Measurements from ENCODE around the gene FAM53C. TPM values are rescaled to one million over a fixed set of nuclear protein-coding genes. Genes with fewer than 3 reads are reported as not detected.
"Not testable (repeated sequence)": the region's sequence is repeated elsewhere in the genome, so short reads cannot be mapped to it uniquely, and the experiment has no call there.

The FAM53C gene
- total RNA-seq (10 to 100 TPM; 19.3 to 20.4 TPM), polyA plus RNA-seq (10 to 100 TPM; 17.2 to 18.9 TPM)

GRCh38 chr5:138337685-138338410 lies at the start of gene FAM53C:
Gene FAM53C (plus strand): TSS chr5:138338266. CDS start chr5:138341336, 3,070 bp downstream.
- H3K27ac Mint-ChIP-seq = peak within 1 kb of the TSS; percentile 98 to 100 (median 99)
- ChIA-PET CTCF (ENCODE audit: partially characterized antibody) (interaction anchor here (0.9 to 15.5 kb wide), 3 partner anchors 10 to 69 kb away, joined by 3 to 314 read pairs (median 3); partner anchors contain the start of gene KDM3B), POLR2A (ENCODE audit: partially characterized antibody) (interaction anchor here (0.6 to 7.3 kb wide), 20 partner anchors 10 to 1837 kb away, joined by 3 to 261 read pairs (median 3); partner anchors contain the start of genes BRD8, CDC23, CYSTM1 and EGR1)
- Histone ChIP-seq H3K4me3 (ENCODE audit: low read length in 2 of 2) (peak within 1 kb of the TSS; percentile 74 to 85), H3K36me3 (ENCODE audit: insufficient read depth, low read length) (peaks cover 5% of the 10 kb centered on the region), H3K9me3 (ENCODE audit: control insufficient read depth in 1 of 2, low read length in 2 of 2) (no peaks in the 10 kb centered on the region), H3K27ac (ENCODE audit: low read depth, low read length) (peak within 1 kb of the TSS; percentile 92), H3K4me1 (ENCODE audit: insufficient read depth, low read length) (peaks cover 29% of the 10 kb centered on the region), H3K27me3 (ENCODE audit: insufficient read depth, low read length) (no peaks in the 10 kb centered on the region)
- intact Hi-C loops (cut with micrococcal nuclease) = loop anchor here (1.0 to 10.0 kb wide), 6 partner anchors 14 to 1777 kb away; partner anchors contain the start of genes BRD8, EGR1, ETF1 and HSPA9
- H3K4me3 Mint-ChIP-seq = peak within 1 kb of the TSS; percentile 90 to 95 (median 92)
- H3K27me3 Mint-ChIP-seq = no peaks in the 10 kb centered on the region
- peaks cover 0 to 2% (median 0%) of the 10 kb centered on the region in 8 donors for H3K9me3 Mint-ChIP-seq
- peaks cover 20 to 48% (median 34%) of the 10 kb centered on the region in 4 donors for H3K4me1 Mint-ChIP-seq
- H3K36me3 Mint-ChIP-seq = peaks cover 8 to 22% of the 10 kb centered on the region in 2 donors
- DNase-seq = peak; percentile 88 to 96 (median 93)

DNA sequence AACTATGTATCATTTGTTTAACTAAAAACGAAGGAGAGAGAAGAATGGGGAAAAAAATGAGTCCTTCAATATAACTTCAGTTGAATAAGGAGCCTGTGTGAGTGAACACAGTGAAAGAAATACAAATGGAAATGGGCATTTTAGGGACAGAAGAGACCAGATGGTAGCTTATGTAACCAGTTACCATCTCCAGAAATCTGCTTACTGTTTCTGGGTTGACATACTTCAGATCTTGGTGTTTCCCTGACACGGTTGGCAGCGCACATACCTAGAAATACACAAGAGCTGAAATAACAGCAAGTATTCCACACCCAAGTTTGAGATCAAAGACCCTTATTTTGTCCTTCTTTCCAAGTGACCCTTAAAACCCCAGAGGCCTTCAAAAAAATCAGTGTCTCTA lies 48.8 kb upstream of the FAM53C start:
- Mint-ChIP-seq H3K27me3 (no peaks in the 10 kb centered on the region), H3K4me3 (no peak overlapping the region), H3K4me1 (no peaks in the 10 kb centered on the region), H3K9me3 (no peaks in the 10 kb centered on the region), H3K36me3 (no peaks in the 10 kb centered on the region), H3K27ac (no peak overlapping the region)
- Histone ChIP-seq H3K9me3 (ENCODE audit: control insufficient read depth in 1 of 2, low read length in 2 of 2) (no peaks in the 10 kb centered on the region), H3K4me1 (ENCODE audit: insufficient read depth, low read length) (no peaks in the 10 kb centered on the region), H3K4me3 (ENCODE audit: low read length in 2 of 2) (no peak overlapping the region), H3K27ac (ENCODE audit: low read depth, low read length) (no peak overlapping the region), H3K27me3 (ENCODE audit: insufficient read depth, low read length) (no peaks in the 10 kb centered on the region), H3K36me3 (ENCODE audit: insufficient read depth, low read length) (no peaks in the 10 kb centered on the region)
- POLR2A ChIA-PET (ENCODE audit: partially characterized antibody) = no interaction called here
- CTCF ChIA-PET (ENCODE audit: partially characterized antibody) = no interaction called here
- intact Hi-C loops (cut with micrococcal nuclease) = no loop called here
- no peak for DNase-seq

DNA sequence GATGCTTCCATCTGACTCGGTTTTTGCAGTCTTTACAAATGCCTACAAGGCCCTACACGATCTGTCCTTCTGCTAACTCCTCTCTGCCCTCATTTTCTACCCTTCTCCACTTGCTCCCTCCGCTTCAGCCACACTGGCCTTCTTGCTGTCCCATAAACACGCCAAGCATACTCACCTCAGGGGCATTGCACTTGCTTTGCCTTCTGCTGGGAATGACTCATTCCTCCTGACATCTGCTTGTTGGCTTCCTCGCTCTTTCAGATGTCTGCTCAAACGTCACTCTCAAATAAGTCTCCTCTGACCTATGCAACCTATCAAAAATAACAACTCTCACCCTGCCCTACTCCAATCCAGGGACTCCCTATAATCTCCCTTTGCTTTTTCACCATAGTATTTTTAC lies 34.7 kb upstream of the FAM53C start:
- ChIA-PET POLR2A (ENCODE audit: partially characterized antibody) (no interaction called here), CTCF (ENCODE audit: partially characterized antibody) (no interaction called here)
- no peak overlapping the region for H3K4me3 Mint-ChIP-seq
- no peaks in the 10 kb centered on the region for H3K4me1 Mint-ChIP-seq
- no peak overlapping the region for H3K4me3 ChIP-seq (ENCODE audit: low read length in 2 of 2)
- H3K4me1 ChIP-seq (ENCODE audit: insufficient read depth, low read length) = no peaks in the 10 kb centered on the region
- no peak overlapping the region for H3K27ac ChIP-seq (ENCODE audit: low read depth, low read length)
- no peaks in the 10 kb centered on the region for H3K27me3 ChIP-seq (ENCODE audit: insufficient read depth, low read length)
- no peaks in the 10 kb centered on the region for H3K36me3 Mint-ChIP-seq
- H3K27ac Mint-ChIP-seq = no peak overlapping the region
- H3K36me3 ChIP-seq (ENCODE audit: insufficient read depth, low read length) = no peaks in the 10 kb centered on the region
- no peak for DNase-seq
- intact Hi-C loops (cut with micrococcal nuclease) = no loop called here
- no peaks in the 10 kb centered on the region for H3K9me3 ChIP-seq (ENCODE audit: control insufficient read depth in 1 of 2, low read length in 2 of 2)
- H3K27me3 Mint-ChIP-seq = no peaks in the 10 kb centered on the region
- peaks cover 0 to 5% (median under 1%) of the 10 kb centered on the region in 8 donors for H3K9me3 Mint-ChIP-seq

DNA sequence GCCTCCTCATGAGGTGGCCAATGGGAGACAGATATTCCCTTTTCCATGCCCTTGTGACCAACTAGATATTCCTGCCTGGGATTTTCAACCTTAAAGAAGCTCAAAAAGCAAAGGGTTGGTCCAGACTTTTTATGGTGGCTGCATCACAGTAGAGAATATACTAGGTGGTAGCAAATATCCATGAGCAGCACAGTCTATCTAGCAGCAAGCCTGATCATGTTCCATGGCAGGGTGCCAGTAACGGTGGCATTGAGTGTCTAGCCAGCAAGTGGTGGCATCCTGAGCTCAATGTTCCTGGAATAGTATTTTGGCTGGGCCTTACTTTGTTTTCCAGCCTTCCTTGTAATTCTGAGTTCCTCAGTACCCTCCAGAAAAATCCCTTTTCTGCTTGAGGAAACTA lies 32.3 kb upstream of the FAM53C start:
- Histone ChIP-seq H3K27ac (ENCODE audit: low read depth, low read length) (no peak overlapping the region), H3K27me3 (ENCODE audit: insufficient read depth, low read length) (no peaks in the 10 kb centered on the region), H3K4me1 (ENCODE audit: insufficient read depth, low read length) (no peaks in the 10 kb centered on the region), H3K4me3 (ENCODE audit: low read length in 2 of 2) (no peak overlapping the region), H3K9me3 (ENCODE audit: control insufficient read depth in 1 of 2, low read length in 2 of 2) (no peaks in the 10 kb centered on the region), H3K36me3 (ENCODE audit: insufficient read depth, low read length) (no peaks in the 10 kb centered on the region)
- intact Hi-C loops (cut with micrococcal nuclease) = no loop called here
- peaks cover 0 to under 1% (median 0%) of the 10 kb centered on the region in 8 donors for H3K9me3 Mint-ChIP-seq
- POLR2A ChIA-PET (ENCODE audit: partially characterized antibody) = no interaction called here
- CTCF ChIA-PET (ENCODE audit: partially characterized antibody) = no interaction called here
- H3K36me3 Mint-ChIP-seq = no peaks in the 10 kb centered on the region
- no peak overlapping the region for H3K27ac Mint-ChIP-seq
- no peaks in the 10 kb centered on the region for H3K27me3 Mint-ChIP-seq
- DNase-seq = no peak
- H3K4me1 Mint-ChIP-seq = no peaks in the 10 kb centered on the region
- no peak overlapping the region for H3K4me3 Mint-ChIP-seq

DNA sequence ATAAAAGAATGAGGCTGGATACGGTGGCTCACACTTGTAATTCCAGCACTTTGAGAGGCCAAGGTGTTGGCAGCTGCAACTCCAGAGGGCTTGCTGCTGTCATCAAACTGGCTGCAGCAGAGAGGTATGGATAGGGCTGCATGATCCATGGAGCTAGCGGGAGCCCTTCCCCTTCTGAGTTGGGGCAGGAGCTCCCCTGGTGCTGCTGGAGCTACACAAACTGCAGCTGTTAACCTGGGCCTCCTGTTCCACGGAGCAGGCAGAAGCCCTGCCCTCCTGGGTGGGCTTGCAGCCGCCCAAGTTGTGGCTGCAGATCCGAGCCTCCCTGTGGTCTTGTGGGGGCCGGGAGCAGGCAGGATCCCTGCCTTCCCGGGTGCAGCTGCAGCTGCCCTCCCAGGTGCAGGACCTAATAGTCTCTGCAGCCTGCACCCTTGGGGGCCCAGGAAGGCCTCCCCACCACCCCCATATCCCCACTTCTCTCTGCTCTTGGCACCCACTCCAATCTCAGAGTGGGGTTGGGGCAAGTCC lies 22.3 kb upstream of the FAM53C start:
- H3K4me3 ChIP-seq (ENCODE audit: low read length in 2 of 2) = no peak overlapping the region
- intact Hi-C loops (cut with micrococcal nuclease) = no loop called here

DNA sequence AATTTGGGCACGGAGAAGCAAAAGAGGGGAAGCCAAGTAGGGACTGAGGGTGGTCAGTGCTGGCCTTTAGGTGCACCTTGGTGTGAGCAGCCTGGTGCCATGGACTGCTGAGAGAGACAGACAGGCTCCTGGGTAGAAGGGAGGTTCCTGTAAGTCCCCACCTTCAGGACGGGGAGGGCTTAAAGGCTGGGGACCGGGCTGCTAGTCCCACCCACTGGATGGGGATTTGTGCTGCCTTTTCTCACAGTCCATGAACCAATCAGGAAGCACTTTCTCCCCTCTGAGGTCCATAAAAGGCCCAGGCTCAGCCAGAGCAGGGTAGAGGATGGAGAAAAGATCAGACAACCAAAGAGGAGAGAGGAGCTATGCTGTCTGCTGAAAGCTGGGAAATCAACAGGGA lies 21.7 kb upstream of the FAM53C start:
- Mint-ChIP-seq H3K9me3 (no peaks in the 10 kb centered on the region), H3K4me3 (no peak overlapping the region), H3K27me3 (no peaks in the 10 kb centered on the region), H3K36me3 (no peaks in the 10 kb centered on the region), H3K27ac (peak overlapping the region in 1 of 7 donors; percentile 7), H3K4me1 (no peaks in the 10 kb centered on the region)
- intact Hi-C loops (cut with micrococcal nuclease) = no loop called here
- H3K4me3 ChIP-seq (ENCODE audit: low read length in 2 of 2) = no peak overlapping the region
- no peaks in the 10 kb centered on the region for H3K4me1 ChIP-seq (ENCODE audit: insufficient read depth, low read length)
- H3K27me3 ChIP-seq (ENCODE audit: insufficient read depth, low read length) = no peaks in the 10 kb centered on the region
- CTCF ChIA-PET (ENCODE audit: partially characterized antibody) = no interaction called here
- no peak overlapping the region for H3K27ac ChIP-seq (ENCODE audit: low read depth, low read length)
- no peak for DNase-seq
- H3K36me3 ChIP-seq (ENCODE audit: insufficient read depth, low read length) = no peaks in the 10 kb centered on the region
- H3K9me3 ChIP-seq (ENCODE audit: control insufficient read depth in 1 of 2, low read length in 2 of 2) = no peaks in the 10 kb centered on the region
- POLR2A ChIA-PET (ENCODE audit: partially characterized antibody) = no interaction called here

More for the DNA sequence above, 22.3 kb upstream of the FAM53C start:
- CTCF ChIA-PET (ENCODE audit: partially characterized antibody) = no interaction called here
- H3K27me3 ChIP-seq (ENCODE audit: insufficient read depth, low read length) = no peaks in the 10 kb centered on the region
- H3K4me1 ChIP-seq (ENCODE audit: insufficient read depth, low read length) = no peaks in the 10 kb centered on the region
- H3K27ac ChIP-seq (ENCODE audit: low read depth, low read length) = no peak overlapping the region
- Mint-ChIP-seq H3K4me1 (no peaks in the 10 kb centered on the region), H3K27me3 (no peaks in the 10 kb centered on the region), H3K27ac (no peak overlapping the region), H3K9me3 (no peaks in the 10 kb centered on the region), H3K36me3 (no peaks in the 10 kb centered on the region), H3K4me3 (no peak overlapping the region)
- POLR2A ChIA-PET (ENCODE audit: partially characterized antibody) = no interaction called here
- H3K36me3 ChIP-seq (ENCODE audit: insufficient read depth, low read length) = no peaks in the 10 kb centered on the region
- no peak for DNase-seq
- H3K9me3 ChIP-seq (ENCODE audit: control insufficient read depth in 1 of 2, low read length in 2 of 2) = no peaks in the 10 kb centered on the region

DNA sequence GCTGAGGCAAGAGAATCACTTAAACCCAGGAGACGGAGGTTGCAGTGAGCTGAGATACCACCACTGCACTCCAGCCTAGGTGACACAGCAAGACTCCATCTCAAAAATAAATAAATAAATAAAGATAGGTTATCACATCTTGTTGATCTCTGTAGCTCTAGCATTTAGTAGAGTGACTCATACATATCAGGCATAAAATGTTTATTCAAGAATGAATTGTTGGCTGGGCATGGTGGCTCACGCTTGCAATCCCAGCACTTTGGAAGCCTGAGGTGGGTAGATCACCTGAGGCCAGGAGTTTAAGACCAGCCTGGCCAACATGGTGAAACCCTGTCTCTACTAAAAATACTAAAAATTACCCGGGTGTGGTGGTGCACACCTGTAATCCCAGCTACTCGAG lies 19.9 kb upstream of the FAM53C start:
- POLR2A ChIA-PET (ENCODE audit: partially characterized antibody); H3K27ac Mint-ChIP-seq; CTCF ChIA-PET (ENCODE audit: partially characterized antibody); H3K9me3 Mint-ChIP-seq; H3K4me3 Mint-ChIP-seq; H3K27me3 Mint-ChIP-seq; H3K9me3 ChIP-seq (ENCODE audit: control insufficient read depth in 1 of 2, low read length in 2 of 2); DNase-seq; H3K4me1 ChIP-seq (ENCODE audit: insufficient read depth, low read length); H3K36me3 Mint-ChIP-seq; intact Hi-C loops (cut with micrococcal nuclease); H3K36me3 ChIP-seq (ENCODE audit: insufficient read depth, low read length); H3K4me1 Mint-ChIP-seq; H3K4me3 ChIP-seq (ENCODE audit: low read length in 2 of 2); H3K27me3 ChIP-seq (ENCODE audit: insufficient read depth, low read length); H3K27ac ChIP-seq (ENCODE audit: low read depth, low read length): not testable (repeated sequence)
